ENCODE results near the gene FSTL4. TPM values are rescaled to one million over a fixed set of nuclear protein-coding genes. Genes with fewer than 3 reads are reported as not detected.

Gene FSTL4
- total and polyA plus RNA-seq, 2 of the 4 experiments (the other 2 are of a cell fraction) = 0.18 TPM; not detected in 1

DNA sequence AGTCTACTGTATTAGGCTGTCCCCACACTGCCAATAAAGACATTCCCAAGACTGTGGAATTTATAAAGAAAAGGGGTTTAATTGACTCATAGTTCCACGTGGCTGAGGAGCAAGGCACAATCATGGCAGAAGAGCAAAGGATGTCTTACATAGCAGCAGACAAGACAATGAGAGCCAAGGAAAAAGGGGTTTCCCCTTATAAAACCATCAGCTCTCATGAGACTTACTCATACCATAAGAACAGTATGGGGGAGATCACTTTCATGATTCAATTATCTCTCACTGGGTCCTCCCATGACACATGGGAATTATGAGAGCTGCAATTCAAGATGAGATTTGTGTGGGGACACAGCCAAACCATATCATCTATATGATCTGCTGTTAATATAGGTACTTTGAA lies 14.8 kb upstream of the FSTL4 start:
- no peak for TF ChIP-seq FOS (IDR thresholded peaks at IDR 0.05; ENCODE audit: low read depth, low read length)
- no peak for TF ChIP-seq RCOR1 (IDR thresholded peaks at IDR 0.05; ENCODE audit: insufficient replicate concordance, low read length)
- no peak for TF ChIP-seq SMC3 (IDR thresholded peaks at IDR 0.05; ENCODE audit: low read depth, low read length)
- TF ChIP-seq MXI1 (IDR thresholded peaks at IDR 0.05; ENCODE audit: borderline replicate concordance, low read depth, low read length) = no peak
- no peak for TF ChIP-seq NFE2L2 (IDR thresholded peaks at IDR 0.05; ENCODE audit: low read depth, low read length)
- no peak for TF ChIP-seq POLR2A (IDR thresholded peaks at IDR 0.05; ENCODE audit: low read depth, low read length)
- TF ChIP-seq MAZ (IDR thresholded peaks at IDR 0.05; ENCODE audit: borderline replicate concordance, low read depth, low read length) = no peak
- no peak for TF ChIP-seq RAD21 (IDR thresholded peaks at IDR 0.05; ENCODE audit: low read length)
- TF ChIP-seq BHLHE40 (IDR thresholded peaks at IDR 0.05; ENCODE audit: low read depth, low read length) = no peak
- no peak for TF ChIP-seq CHD1 (IDR thresholded peaks at IDR 0.05; ENCODE audit: low read depth, low read length)
- TF ChIP-seq CEBPB (IDR thresholded peaks at IDR 0.05; ENCODE audit: low read depth, low read length) = no peak
- no peak for TF ChIP-seq RFX5 (IDR thresholded peaks at IDR 0.05; ENCODE audit: low read depth, low read length)
- TF ChIP-seq, protein P1, sequence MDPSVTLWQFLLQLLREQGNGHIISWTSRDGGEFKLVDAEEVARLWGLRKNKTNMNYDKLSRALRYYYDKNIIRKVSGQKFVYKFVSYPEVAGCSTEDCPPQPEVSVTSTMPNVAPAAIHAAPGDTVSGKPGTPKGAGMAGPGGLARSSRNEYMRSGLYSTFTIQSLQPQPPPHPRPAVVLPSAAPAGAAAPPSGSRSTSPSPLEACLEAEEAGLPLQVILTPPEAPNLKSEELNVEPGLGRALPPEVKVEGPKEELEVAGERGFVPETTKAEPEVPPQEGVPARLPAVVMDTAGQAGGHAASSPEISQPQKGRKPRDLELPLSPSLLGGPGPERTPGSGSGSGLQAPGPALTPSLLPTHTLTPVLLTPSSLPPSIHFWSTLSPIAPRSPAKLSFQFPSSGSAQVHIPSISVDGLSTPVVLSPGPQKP (IDR thresholded peaks at IDR 0.05; ENCODE audit: borderline replicate concordance, low read depth, low read length) = no peak
- TF ChIP-seq, protein P2, sequence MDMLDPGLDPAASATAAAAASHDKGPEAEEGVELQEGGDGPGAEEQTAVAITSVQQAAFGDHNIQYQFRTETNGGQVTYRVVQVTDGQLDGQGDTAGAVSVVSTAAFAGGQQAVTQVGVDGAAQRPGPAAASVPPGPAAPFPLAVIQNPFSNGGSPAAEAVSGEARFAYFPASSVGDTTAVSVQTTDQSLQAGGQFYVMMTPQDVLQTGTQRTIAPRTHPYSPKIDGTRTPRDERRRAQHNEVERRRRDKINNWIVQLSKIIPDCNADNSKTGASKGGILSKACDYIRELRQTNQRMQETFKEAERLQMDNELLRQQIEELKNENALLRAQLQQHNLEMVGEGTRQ (IDR thresholded peaks at IDR 0.05; ENCODE audit: low read depth, low read length) = no peak
- TF ChIP-seq, protein P3, sequence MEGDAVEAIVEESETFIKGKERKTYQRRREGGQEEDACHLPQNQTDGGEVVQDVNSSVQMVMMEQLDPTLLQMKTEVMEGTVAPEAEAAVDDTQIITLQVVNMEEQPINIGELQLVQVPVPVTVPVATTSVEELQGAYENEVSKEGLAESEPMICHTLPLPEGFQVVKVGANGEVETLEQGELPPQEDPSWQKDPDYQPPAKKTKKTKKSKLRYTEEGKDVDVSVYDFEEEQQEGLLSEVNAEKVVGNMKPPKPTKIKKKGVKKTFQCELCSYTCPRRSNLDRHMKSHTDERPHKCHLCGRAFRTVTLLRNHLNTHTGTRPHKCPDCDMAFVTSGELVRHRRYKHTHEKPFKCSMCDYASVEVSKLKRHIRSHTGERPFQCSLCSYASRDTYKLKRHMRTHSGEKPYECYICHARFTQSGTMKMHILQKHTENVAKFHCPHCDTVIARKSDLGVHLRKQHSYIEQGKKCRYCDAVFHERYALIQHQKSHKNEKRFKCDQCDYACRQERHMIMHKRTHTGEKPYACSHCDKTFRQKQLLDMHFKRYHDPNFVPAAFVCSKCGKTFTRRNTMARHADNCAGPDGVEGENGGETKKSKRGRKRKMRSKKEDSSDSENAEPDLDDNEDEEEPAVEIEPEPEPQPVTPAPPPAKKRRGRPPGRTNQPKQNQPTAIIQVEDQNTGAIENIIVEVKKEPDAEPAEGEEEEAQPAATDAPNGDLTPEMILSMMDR (conservative IDR thresholded peaks at IDR 0.05; ENCODE audit: low read depth, low read length) = no peak
- TF ChIP-seq MAFK (IDR thresholded peaks at IDR 0.05; ENCODE audit: low read depth, low read length) = no peak
- Histone ChIP-seq H3K9me1 (ENCODE audit: insufficient read depth, low read length) (no peaks in the 10 kb centered on the region), H4K5ac (ENCODE audit: low read depth, low read length) (no peak overlapping the region), H3K18ac (ENCODE audit: low read depth, low read length) (no peak overlapping the region), H3K27ac (ENCODE audit: insufficient read depth, low read length) (no peak overlapping the region), H3K4ac (ENCODE audit: low read depth, low read length) (no peak overlapping the region), H2AK9ac (replicated peaks; ENCODE audit: low read depth, low read length, poor library complexity) (no peak overlapping the region), H2BK20ac (ENCODE audit: low read depth, low read length) (no peak overlapping the region), H2BK15ac (ENCODE audit: low read depth, low read length) (no peak overlapping the region), H3K4me1 (ENCODE audit: control insufficient read depth, insufficient read depth, low read length) (no peaks in the 10 kb centered on the region), H2BK5ac (ENCODE audit: low read depth, low read length, poor library complexity, severe bottlenecking) (no peak overlapping the region), H3K79me1 (ENCODE audit: low read depth in 1 of 2, low read length in 2 of 2) (no peaks in the 10 kb centered on the region), H3K23ac (ENCODE audit: low read depth, low read length) (no peak overlapping the region), H2AK5ac (ENCODE audit: low read depth, low read length) (no peak overlapping the region), H3K4me3 (ENCODE audit: insufficient read depth, low read depth, low read length) (no peak overlapping the region), H3K56ac (ENCODE audit: extremely low read depth, insufficient read depth, low read length) (no peak overlapping the region), H3K14ac (replicated peaks; ENCODE audit: low read depth, low read length) (no peak overlapping the region), H2BK120ac (ENCODE audit: low read depth, low read length) (no peak overlapping the region), H3K4me2 (ENCODE audit: low read depth, low read length) (no peak overlapping the region), H4K20me1 (ENCODE audit: insufficient read depth, low read length) (no peaks in the 10 kb centered on the region), H4K91ac (ENCODE audit: insufficient read depth, low read depth, low read length) (no peak overlapping the region), H2AFZ (replicated peaks; ENCODE audit: low read length, poor library complexity) (no peak overlapping the region), H3K27me3 (ENCODE audit: control insufficient read depth, insufficient read depth, low read length) (no peaks in the 10 kb centered on the region), H3K36me3 (ENCODE audit: control insufficient read depth, insufficient read depth, low read length) (no peaks in the 10 kb centered on the region), H3K9ac (ENCODE audit: low read depth, low read length) (no peak overlapping the region), H4K8ac (ENCODE audit: low read depth in 2 of 2, low read length in 2 of 2) (no peak overlapping the region), H3K9me3 (ENCODE audit: control insufficient read depth, insufficient read depth, low read length) (no peaks in the 10 kb centered on the region)
- ChIA-PET CTCF (interaction anchor here (0.6 kb wide), 1 partner anchor 27 kb away, joined by 9 read pairs; no protein-coding TSS in a partner anchor), POLR2A (ENCODE audit: unreplicated experiment) (no interaction called here)
- dilution Hi-C loops (cut with HindIII; ENCODE audit: low sequenced_read_pairs, unreplicated experiment) = no loop called here
- intact Hi-C loops (cut with micrococcal nuclease) = no loop called here
- no TSS peak for BruUV-seq (replicated peaks)
- no CpG with 5 or more reads among the region's 1 CpG for WGBS, 2 experiments (ENCODE audit: extremely low coverage in 2 of 2, insufficient read length in 1 of 2)
- DNase-seq = no peak
- ATAC-seq (ENCODE audit: low read depth) = no peak
- in situ Hi-C loops (cut with MboI; ENCODE audit: low sequenced_read_pairs) = no loop called here

Measured in IMR-90 (cell line).